WTC11 (cell line): ENCODE measurements around the gene HS3ST4. TPM values are rescaled to one million over a fixed set of nuclear protein-coding genes. Genes with fewer than 3 reads are reported as not detected.
A peak's percentile ranks its signal among the peaks of the same experiment; 100 is the strongest.

Experiments
- ATAC-seq: fragments of 200-7000 bp; cut with Tn5 transposase; 2 replicates; pipeline ENCODE4 v1.10.0; 2021; ENCODE audit warnings: mild to moderate bottlenecking, moderate library complexity
- CTCF ChIA-PET: fragments of 300-600 bp; sonication (Branson Sonifier 250); formaldehyde crosslinking; loops from one replicate; lab custom pipeline; 2021; ENCODE audit warnings: antibody characterized with exemption; lab: Charles Lee
- POLR2A ChIA-PET: fragments of 350-600 bp; sonication (Branson Sonifier 250); formaldehyde crosslinking; loops from one replicate; lab custom pipeline; 2021; ENCODE audit warnings: antibody characterized with exemption; lab: Charles Lee
- DNase-seq: peaks from one replicate; pipeline ENCODE4 v3.0.0; 2021; ENCODE audit warnings: low spot score
- H3K27ac Mint-ChIP-seq: 2 replicates; pipeline ENCODE4 v1.8.0; 2021; ENCODE audit warnings: mixed read lengths
- H3K27me3 Mint-ChIP-seq: 2 replicates; pipeline ENCODE4 v1.8.0; 2021; ENCODE audit warnings: low read depth, mild to moderate bottlenecking, moderate library complexity, mixed read lengths
- H3K36me3 Mint-ChIP-seq: 2 replicates; pipeline ENCODE4 v1.8.0; 2021; ENCODE audit warnings: mixed read lengths
- H3K4me1 Mint-ChIP-seq: 2 replicates; pipeline ENCODE4 v1.8.0; 2022; ENCODE audit warnings: mixed read lengths
- H3K4me3 Mint-ChIP-seq: 2 replicates; pipeline ENCODE4 v1.8.0; 2021; ENCODE audit warnings: mild to moderate bottlenecking, moderate library complexity, mixed read lengths
- H3K9me3 Mint-ChIP-seq: 2 replicates; pipeline ENCODE4 v1.8.0; 2021; ENCODE audit warnings: mixed read lengths
- ELF4 ChIP-seq: sonication (generic); formaldehyde crosslinking; IDR thresholded peaks from 2 replicates; pipeline ENCODE4 v1.8.1; 2022; ENCODE audit warnings: low read depth, mild to moderate bottlenecking, moderate library complexity, missing genetic modification reagents
- FOXJ3 ChIP-seq: sonication (generic); formaldehyde crosslinking; IDR thresholded peaks from 2 replicates; pipeline ENCODE4 v1.9.0; 2021; ENCODE audit warnings: missing genetic modification reagents, mild to moderate bottlenecking, borderline replicate concordance
- GABPB1 ChIP-seq: sonication (generic); formaldehyde crosslinking; IDR thresholded peaks from 2 replicates; pipeline ENCODE4 v1.8.1; 2023; ENCODE audit warnings: mild to moderate bottlenecking, missing genetic modification reagents
- MYBL2 ChIP-seq: sonication (generic); formaldehyde crosslinking; IDR thresholded peaks from 2 replicates; pipeline ENCODE4 v1.8.1; 2023; ENCODE audit warnings: mild to moderate bottlenecking, moderate library complexity, missing genetic modification reagents
- NFATC4 ChIP-seq: fragments of 250-450 bp; sonication (Bioruptor Pico); IDR thresholded peaks from 2 replicates; pipeline ENCODE4 v1.9.0; 2021; ENCODE audit warnings: mild to moderate bottlenecking
- NFYB ChIP-seq: sonication (generic); formaldehyde crosslinking; conservative IDR thresholded peaks from 2 replicates; pipeline ENCODE4 v1.8.0; 2022; ENCODE audit warnings: low read depth, missing genetic modification reagents
- OVOL2 ChIP-seq: fragments of 250-450 bp; sonication (Bioruptor Pico); IDR thresholded peaks from 2 replicates; pipeline ENCODE4 v1.9.0; 2021; ENCODE audit warnings: mild to moderate bottlenecking, borderline replicate concordance
- SP1 ChIP-seq: sonication (generic); formaldehyde crosslinking; conservative IDR thresholded peaks from 2 replicates; pipeline ENCODE4 v1.8.1; 2022; ENCODE audit warnings: missing genetic modification reagents
- TP53 ChIP-seq: sonication (generic); formaldehyde crosslinking; IDR thresholded peaks from 2 replicates; pipeline ENCODE4 v1.8.1; 2023; ENCODE audit warnings: mild to moderate bottlenecking, missing genetic modification reagents
- ZNF121 ChIP-seq: sonication (generic); formaldehyde crosslinking; IDR thresholded peaks from 2 replicates; pipeline ENCODE4 v1.8.0; 2023; ENCODE audit warnings: missing genetic modification reagents
- ZNF232 ChIP-seq: sonication (generic); formaldehyde crosslinking; IDR thresholded peaks from 2 replicates; pipeline ENCODE4 v1.8.0; 2022; ENCODE audit warnings: mild to moderate bottlenecking, missing genetic modification reagents
- ZNF416 ChIP-seq: fragments of 250-450 bp; sonication (Bioruptor Pico); IDR thresholded peaks from 2 replicates; pipeline ENCODE4 v1.9.0; 2021; ENCODE audit warnings: mild to moderate bottlenecking, inconsistent platforms
- ZNF423 ChIP-seq: fragments of 250-450 bp; sonication (Bioruptor Pico); IDR thresholded peaks from 2 replicates; pipeline ENCODE4 v2.1.2; 2022; ENCODE audit warnings: mild to moderate bottlenecking, moderate library complexity
- total RNA-seq: library from RNA; stranded (reverse); gene quantifications from 3 replicates; pipeline ENCODE4 v1.2.3, GENCODE V29; 2021
- TF ChIP-seq, protein P1 (sequence below): sonication (generic); formaldehyde crosslinking; IDR thresholded peaks from 2 replicates; pipeline ENCODE4 v1.8.0; 2022; ENCODE audit warnings: mild to moderate bottlenecking, missing genetic modification reagents
- TF ChIP-seq, protein P2 (sequence below): sonication (generic); formaldehyde crosslinking; conservative IDR thresholded peaks from 2 replicates; pipeline ENCODE4 v1.8.1; 2022; ENCODE audit warnings: mild to moderate bottlenecking, missing genetic modification reagents
- TF ChIP-seq, protein P3 (sequence below): sonication (generic); formaldehyde crosslinking; IDR thresholded peaks from 2 replicates; pipeline ENCODE4 v1.8.1; 2022; ENCODE audit warnings: missing genetic modification reagents, borderline replicate concordance
- TF ChIP-seq, protein P4 (sequence below): sonication (generic); formaldehyde crosslinking; IDR thresholded peaks from 2 replicates; pipeline ENCODE4 v1.8.0; 2023; ENCODE audit warnings: mild to moderate bottlenecking, missing genetic modification reagents
- TF ChIP-seq, protein P5 (sequence below): sonication (generic); formaldehyde crosslinking; IDR thresholded peaks from 2 replicates; pipeline ENCODE4 v1.8.1; 2022; ENCODE audit warnings: mild to moderate bottlenecking, moderate library complexity, missing genetic modification reagents
- TF ChIP-seq, protein P6 (sequence below): sonication (generic); formaldehyde crosslinking; IDR thresholded peaks from 2 replicates; pipeline ENCODE4 v1.8.0; 2022; ENCODE audit warnings: mild to moderate bottlenecking, missing genetic modification reagents
- TF ChIP-seq, protein P7 (sequence below): sonication (generic); formaldehyde crosslinking; IDR thresholded peaks from 2 replicates; pipeline ENCODE4 v1.8.1; 2023; ENCODE audit warnings: mild to moderate bottlenecking, moderate library complexity, missing genetic modification reagents

The HS3ST4 gene
- total RNA-seq, 1 experiment from 2014 or later = 5.4 TPM

DNA sequence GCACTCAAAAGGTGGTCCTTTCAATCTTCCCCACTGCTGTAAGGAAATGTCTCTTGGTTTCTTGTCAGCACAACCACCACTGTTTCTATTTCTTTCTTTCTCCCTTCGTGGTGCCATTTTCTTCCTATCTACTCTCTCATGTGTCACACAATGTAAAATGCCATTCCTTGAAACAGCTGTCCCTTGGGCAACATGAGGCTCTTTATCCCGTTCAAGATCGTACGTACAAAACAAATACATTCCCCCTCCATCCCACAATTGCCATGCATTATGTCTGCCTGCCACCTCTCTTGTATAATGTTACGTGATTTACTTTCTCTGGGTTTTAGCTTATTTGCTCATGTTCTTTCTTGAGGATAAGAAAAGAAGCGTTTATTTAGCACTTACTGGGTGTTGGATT is 410.6 kb downstream of the HS3ST4 start:
- CTCF ChIA-PET = no interaction called here

DNA sequence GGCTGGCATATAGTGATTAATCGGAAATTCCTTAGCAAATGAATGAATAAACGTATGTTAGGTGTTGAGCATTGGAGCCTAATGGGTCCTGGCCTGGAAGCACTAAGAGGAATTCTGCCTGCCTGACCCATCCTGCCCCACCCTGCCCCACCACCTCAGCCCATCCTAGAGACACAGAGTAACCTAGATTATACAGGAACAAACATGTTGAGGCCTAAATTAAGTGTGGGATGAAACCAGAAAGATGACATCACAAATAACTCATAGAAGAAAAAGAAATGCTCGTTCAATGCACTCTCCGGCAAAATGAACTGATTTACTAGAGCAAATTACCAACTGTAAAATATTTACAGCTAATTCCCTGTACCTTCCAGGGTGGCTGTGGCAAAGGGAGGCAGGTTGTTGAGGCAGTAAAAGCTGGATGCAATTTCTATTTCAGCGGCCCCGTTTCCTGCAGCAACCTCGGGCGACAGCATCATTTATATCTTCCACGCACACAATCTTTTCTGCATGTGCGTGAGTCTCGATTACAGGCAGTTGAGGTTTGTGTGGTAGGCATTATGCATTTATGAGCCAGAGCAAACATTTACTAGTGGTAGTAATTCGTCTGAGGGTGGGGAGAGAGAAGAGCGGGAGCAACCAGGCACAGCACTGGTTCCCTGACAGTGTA is 417.2 kb downstream of the HS3ST4 start:
- ChIA-PET CTCF (interaction anchor here (1.6 kb wide), 1 partner anchor 344 kb away, joined by 3 read pairs; no protein-coding TSS in a partner anchor), POLR2A (no interaction called here)
- Mint-ChIP-seq H3K27ac (no peak overlapping the region), H3K36me3 (no peaks in the 10 kb centered on the region), H3K4me3 (no peak overlapping the region), H3K4me1 (peaks cover 10% of the 10 kb centered on the region; the same call in 1 of the 2 replicates), H3K9me3 (peaks cover 9% of the 10 kb centered on the region), H3K27me3 (no peaks in the 10 kb centered on the region)
- no peak for ATAC-seq
- TF ChIP-seq SP1 (CRISPR knock-in tag) (no peak), ZNF416 (CRISPR knock-in tag) (no peak), FOXJ3 (CRISPR knock-in tag) (no peak), OVOL2 (CRISPR knock-in tag) (no peak), NFYB (CRISPR knock-in tag) (no peak)
- TF ChIP-seq, protein P1, sequence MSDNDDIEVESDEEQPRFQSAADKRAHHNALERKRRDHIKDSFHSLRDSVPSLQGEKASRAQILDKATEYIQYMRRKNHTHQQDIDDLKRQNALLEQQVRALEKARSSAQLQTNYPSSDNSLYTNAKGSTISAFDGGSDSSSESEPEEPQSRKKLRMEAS (CRISPR knock-in tag) = no peak
- TF ChIP-seq, protein P2, sequence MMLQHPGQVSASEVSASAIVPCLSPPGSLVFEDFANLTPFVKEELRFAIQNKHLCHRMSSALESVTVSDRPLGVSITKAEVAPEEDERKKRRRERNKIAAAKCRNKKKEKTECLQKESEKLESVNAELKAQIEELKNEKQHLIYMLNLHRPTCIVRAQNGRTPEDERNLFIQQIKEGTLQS (CRISPR knock-in tag) = no peak
- TF ChIP-seq, protein P3, sequence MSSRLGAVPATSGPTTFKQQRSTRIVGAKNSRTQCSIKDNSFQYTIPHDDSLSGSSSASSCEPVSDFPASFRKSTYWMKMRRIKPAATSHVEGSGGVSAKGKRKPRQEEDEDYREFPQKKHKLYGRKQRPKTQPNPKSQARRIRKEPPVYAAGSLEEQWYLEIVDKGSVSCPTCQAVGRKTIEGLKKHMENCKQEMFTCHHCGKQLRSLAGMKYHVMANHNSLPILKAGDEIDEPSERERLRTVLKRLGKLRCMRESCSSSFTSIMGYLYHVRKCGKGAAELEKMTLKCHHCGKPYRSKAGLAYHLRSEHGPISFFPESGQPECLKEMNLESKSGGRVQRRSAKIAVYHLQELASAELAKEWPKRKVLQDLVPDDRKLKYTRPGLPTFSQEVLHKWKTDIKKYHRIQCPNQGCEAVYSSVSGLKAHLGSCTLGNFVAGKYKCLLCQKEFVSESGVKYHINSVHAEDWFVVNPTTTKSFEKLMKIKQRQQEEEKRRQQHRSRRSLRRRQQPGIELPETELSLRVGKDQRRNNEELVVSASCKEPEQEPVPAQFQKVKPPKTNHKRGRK (CRISPR knock-in tag) = no peak
- TF ChIP-seq, protein P4, sequence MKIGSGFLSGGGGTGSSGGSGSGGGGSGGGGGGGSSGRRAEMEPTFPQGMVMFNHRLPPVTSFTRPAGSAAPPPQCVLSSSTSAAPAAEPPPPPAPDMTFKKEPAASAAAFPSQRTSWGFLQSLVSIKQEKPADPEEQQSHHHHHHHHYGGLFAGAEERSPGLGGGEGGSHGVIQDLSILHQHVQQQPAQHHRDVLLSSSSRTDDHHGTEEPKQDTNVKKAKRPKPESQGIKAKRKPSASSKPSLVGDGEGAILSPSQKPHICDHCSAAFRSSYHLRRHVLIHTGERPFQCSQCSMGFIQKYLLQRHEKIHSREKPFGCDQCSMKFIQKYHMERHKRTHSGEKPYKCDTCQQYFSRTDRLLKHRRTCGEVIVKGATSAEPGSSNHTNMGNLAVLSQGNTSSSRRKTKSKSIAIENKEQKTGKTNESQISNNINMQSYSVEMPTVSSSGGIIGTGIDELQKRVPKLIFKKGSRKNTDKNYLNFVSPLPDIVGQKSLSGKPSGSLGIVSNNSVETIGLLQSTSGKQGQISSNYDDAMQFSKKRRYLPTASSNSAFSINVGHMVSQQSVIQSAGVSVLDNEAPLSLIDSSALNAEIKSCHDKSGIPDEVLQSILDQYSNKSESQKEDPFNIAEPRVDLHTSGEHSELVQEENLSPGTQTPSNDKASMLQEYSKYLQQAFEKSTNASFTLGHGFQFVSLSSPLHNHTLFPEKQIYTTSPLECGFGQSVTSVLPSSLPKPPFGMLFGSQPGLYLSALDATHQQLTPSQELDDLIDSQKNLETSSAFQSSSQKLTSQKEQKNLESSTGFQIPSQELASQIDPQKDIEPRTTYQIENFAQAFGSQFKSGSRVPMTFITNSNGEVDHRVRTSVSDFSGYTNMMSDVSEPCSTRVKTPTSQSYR = no peak
- TF ChIP-seq, protein P5, sequence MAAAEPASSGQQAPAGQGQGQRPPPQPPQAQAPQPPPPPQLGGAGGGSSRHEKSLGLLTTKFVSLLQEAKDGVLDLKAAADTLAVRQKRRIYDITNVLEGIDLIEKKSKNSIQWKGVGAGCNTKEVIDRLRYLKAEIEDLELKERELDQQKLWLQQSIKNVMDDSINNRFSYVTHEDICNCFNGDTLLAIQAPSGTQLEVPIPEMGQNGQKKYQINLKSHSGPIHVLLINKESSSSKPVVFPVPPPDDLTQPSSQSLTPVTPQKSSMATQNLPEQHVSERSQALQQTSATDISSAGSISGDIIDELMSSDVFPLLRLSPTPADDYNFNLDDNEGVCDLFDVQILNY (CRISPR knock-in tag) = no peak
- DNase-seq = no peak

More for the DNA sequence above, 410.6 kb downstream of the HS3ST4 start:
- H3K4me3 Mint-ChIP-seq = no peak overlapping the region
- no peak overlapping the region for H3K27ac Mint-ChIP-seq
- H3K9me3 Mint-ChIP-seq = peaks cover 9% of the 10 kb centered on the region
- no peaks in the 10 kb centered on the region for H3K27me3 Mint-ChIP-seq
- no peaks in the 10 kb centered on the region for H3K36me3 Mint-ChIP-seq
- DNase-seq = no peak
- POLR2A ChIA-PET = interaction anchor here (0.6 kb wide), 1 partner anchor 100 kb away, joined by 6 read pairs; no protein-coding TSS in a partner anchor
- TF ChIP-seq ZNF423 (CRISPR knock-in tag) (no peak), MYBL2 (CRISPR knock-in tag) (no peak)
- no peaks in the 10 kb centered on the region for H3K4me1 Mint-ChIP-seq
- ATAC-seq = no peak

DNA sequence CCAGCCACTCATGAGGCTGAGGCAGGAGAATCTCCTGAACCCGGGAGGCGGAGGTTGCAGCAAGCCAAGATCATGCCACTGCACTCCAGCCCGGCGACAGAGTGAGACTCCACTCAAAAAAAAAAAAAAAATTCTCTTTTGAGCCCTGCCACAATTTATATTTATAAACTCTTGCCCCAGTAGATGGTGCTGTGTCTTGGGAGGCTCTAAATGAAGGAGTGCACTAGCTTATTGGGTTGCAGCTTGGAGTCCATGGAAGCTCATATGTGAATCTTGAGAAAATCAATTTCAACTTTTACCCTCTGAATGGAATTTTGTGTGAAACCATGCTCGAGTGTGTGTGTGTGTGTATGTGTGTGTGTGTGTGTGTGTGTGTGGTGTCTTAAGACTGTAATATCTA is 420.1 kb downstream of the HS3ST4 start:
- H3K4me3 Mint-ChIP-seq = no peak overlapping the region
- TF ChIP-seq ELF4 (CRISPR knock-in tag) (no peak), TP53 (CRISPR knock-in tag) (no peak), ZNF232 (CRISPR knock-in tag) (no peak), ZNF121 (CRISPR knock-in tag) (no peak), GABPB1 (CRISPR knock-in tag) (no peak), NFATC4 (no peak)
- TF ChIP-seq, protein P6, sequence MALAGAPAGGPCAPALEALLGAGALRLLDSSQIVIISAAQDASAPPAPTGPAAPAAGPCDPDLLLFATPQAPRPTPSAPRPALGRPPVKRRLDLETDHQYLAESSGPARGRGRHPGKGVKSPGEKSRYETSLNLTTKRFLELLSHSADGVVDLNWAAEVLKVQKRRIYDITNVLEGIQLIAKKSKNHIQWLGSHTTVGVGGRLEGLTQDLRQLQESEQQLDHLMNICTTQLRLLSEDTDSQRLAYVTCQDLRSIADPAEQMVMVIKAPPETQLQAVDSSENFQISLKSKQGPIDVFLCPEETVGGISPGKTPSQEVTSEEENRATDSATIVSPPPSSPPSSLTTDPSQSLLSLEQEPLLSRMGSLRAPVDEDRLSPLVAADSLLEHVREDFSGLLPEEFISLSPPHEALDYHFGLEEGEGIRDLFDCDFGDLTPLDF (CRISPR knock-in tag) = no peak
- TF ChIP-seq, protein P1 (CRISPR knock-in tag) = no peak
- TF ChIP-seq, protein P7, sequence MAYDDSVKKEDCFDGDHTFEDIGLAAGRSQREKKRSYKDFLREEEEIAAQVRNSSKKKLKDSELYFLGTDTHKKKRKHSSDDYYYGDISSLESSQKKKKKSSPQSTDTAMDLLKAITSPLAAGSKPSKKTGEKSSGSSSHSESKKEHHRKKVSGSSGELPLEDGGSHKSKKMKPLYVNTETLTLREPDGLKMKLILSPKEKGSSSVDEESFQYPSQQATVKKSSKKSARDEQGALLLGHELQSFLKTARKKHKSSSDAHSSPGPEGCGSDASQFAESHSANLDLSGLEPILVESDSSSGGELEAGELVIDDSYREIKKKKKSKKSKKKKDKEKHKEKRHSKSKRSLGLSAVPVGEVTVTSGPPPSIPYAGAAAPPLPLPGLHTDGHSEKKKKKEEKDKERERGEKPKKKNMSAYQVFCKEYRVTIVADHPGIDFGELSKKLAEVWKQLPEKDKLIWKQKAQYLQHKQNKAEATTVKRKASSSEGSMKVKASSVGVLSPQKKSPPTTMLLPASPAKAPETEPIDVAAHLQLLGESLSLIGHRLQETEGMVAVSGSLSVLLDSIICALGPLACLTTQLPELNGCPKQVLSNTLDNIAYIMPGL (CRISPR knock-in tag) = no peak
- H3K36me3 Mint-ChIP-seq = no peaks in the 10 kb centered on the region
- peaks cover 10% of the 10 kb centered on the region; the same call in 1 of the 2 replicates for H3K4me1 Mint-ChIP-seq
- ChIA-PET POLR2A (interaction anchor here (0.6 to 0.7 kb wide), 3 partner anchors 222 to 1218 kb away, joined by 3 to 5 read pairs (median 4); no protein-coding TSS in a partner anchor), CTCF (interaction anchor here (0.6 to 2.7 kb wide), 13 partner anchors 9 to 998 kb away, joined by 3 to 12 read pairs (median 4); no protein-coding TSS in a partner anchor)
- peak; percentile 62 for ATAC-seq
- no peak for DNase-seq
- no peak overlapping the region for H3K27ac Mint-ChIP-seq
- H3K27me3 Mint-ChIP-seq = no peaks in the 10 kb centered on the region
- no peaks in the 10 kb centered on the region for H3K9me3 Mint-ChIP-seq
